ENCODE measurements around the gene KRT85.

DNA sequence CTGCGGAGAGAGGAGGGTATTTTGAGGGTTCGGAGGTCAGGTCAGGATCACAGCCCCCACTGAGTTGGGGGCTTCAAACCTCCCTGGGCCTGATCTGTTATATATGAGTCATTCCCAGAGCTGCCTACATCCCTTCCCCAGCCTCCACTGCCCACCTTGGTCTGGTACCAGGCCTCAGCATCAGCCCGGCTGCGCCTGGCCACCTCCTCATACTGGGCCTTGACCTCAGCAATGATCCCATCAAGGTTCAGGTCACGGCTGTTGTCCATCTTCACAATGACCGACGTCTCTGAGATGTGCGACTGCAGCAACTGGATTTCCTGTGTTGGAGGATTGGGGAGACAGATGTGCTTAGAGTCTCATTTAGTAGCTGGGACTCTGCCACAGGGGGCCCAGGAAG, 13.9 kb upstream of the KRT85 start:
- TF ChIP-seq, protein P1, sequence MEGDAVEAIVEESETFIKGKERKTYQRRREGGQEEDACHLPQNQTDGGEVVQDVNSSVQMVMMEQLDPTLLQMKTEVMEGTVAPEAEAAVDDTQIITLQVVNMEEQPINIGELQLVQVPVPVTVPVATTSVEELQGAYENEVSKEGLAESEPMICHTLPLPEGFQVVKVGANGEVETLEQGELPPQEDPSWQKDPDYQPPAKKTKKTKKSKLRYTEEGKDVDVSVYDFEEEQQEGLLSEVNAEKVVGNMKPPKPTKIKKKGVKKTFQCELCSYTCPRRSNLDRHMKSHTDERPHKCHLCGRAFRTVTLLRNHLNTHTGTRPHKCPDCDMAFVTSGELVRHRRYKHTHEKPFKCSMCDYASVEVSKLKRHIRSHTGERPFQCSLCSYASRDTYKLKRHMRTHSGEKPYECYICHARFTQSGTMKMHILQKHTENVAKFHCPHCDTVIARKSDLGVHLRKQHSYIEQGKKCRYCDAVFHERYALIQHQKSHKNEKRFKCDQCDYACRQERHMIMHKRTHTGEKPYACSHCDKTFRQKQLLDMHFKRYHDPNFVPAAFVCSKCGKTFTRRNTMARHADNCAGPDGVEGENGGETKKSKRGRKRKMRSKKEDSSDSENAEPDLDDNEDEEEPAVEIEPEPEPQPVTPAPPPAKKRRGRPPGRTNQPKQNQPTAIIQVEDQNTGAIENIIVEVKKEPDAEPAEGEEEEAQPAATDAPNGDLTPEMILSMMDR (IDR thresholded peaks at IDR 0.05), result no peak
- no peak for TF ChIP-seq POLR2A (IDR thresholded peaks at IDR 0.05)

Data from esophagus squamous epithelium (tissue), 4 donors.